ENCODE results near the gene ETS1.
A peak's percentile ranks its signal among the peaks of the same experiment; 100 is the strongest.

ETS1 gene

DNA sequence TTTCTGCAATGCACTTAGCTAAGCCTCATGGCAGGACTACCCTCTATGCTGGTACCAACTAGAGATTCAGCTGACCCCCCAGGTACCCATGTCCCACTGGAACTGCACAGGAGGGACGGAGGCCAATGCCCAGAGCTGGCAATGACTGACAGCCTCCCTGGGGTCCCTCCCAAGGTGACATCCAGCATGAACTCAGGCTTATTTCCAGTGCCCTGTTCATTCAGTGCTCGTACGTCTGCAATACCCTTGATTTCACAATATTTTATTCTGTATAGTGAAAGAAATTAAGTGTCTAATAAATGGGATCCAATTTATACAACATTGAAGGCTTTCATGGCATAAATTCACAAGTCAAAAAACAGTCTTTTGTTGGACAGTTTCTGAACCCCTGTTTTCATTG, 20.2 kb downstream of the ETS1 start:
- no peak for DNase-seq (ENCODE audit: low read depth)

- no peak for DNase-seq (ENCODE audit: low read depth)
Observed at GRCh38 chr11:128565881-128566280, 21.5 kb downstream of the ETS1 start.

DNA sequence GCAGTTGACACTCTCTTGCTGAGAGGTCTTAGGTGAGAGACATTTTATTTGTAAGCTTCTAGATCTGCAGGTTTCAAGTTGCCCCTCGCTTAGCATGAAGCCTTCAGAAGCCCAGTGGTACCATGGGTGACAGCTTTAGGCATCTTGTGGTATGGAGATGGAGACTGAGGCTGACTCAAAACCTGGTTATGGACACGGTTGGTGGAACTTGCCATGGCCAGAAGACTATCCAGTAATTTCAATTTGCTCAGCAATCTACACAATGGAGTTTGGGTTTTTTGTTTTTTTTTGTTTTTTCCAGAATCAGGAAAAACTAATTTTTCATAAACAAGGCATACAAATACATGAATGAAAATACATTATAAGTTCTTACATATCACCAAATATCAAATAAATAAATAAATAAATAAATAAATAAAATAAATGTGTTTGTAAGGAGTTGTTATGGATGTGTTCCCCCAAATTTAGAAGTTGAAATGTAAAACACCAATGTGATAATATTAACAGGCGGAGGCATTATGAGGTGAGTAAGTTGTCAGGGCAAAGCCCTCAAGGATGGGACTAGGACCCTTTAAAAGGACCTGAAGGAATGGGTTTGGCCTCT, 22.6 kb downstream of the ETS1 start:
- DNase-seq (ENCODE audit: low read depth): no peak

DNA sequence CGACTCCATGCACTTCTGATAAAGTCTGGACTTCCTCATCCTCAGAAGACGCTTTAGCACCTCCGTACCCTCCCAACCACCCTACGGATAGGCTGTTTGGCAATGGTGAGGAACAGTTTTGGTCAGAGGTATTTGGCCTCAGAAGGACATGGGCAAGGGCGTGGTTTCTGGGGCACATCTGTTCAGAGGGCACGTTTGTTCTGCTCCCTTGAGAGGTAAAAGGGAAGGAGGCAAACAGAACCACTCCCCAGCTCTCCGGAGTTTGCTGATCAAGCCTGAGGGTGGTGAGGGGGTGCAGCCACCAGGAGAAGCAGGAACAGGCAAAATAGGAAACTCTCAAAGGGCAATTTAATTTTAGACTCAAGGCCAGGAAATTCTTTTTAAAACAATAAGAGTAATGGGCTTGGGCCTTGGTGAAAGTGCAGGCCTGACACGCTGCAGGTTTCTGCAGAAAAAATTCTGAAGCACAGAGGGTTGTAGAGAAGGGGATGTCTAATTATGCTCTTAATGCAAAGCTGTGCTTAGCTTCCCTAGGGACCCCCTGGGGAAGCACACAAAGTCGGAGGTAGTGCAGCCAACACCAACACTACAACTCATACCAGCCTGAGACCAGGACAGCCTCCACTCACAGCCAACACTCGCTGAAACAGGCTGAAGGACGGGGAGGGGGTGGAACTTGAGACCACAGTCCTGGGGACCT, 23.3 kb downstream of the ETS1 start:
- no peak for DNase-seq (ENCODE audit: low read depth)

DNA sequence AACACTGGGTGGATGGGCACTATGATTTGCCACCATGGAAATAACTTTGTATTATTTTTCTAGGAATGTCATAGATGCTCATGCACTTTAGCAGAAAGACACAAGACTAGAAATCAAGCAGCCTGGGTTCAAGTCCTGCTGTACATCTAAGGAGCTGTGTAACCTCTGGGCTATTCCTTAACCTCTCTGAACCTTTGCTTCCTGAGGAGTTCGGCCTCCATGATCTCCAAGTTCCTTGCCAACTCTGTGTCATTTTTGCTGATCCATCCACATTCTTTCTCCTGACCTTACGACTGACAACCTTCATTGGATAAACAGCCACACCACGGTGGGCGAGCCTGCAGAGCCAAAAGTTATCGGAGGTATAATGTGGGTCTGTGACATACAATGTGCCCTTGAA, 24.1 kb downstream of the ETS1 start:
- no peak for DNase-seq (ENCODE audit: low read depth)

GRCh38 chr11:128559496-128560103, 27.8 kb downstream of the ETS1 start:
- no peak for DNase-seq (ENCODE audit: low read depth)

GRCh38 chr11:128555606-128556005, 31.8 kb downstream of the ETS1 start:
- no peak for DNase-seq (ENCODE audit: low read depth)

DNA sequence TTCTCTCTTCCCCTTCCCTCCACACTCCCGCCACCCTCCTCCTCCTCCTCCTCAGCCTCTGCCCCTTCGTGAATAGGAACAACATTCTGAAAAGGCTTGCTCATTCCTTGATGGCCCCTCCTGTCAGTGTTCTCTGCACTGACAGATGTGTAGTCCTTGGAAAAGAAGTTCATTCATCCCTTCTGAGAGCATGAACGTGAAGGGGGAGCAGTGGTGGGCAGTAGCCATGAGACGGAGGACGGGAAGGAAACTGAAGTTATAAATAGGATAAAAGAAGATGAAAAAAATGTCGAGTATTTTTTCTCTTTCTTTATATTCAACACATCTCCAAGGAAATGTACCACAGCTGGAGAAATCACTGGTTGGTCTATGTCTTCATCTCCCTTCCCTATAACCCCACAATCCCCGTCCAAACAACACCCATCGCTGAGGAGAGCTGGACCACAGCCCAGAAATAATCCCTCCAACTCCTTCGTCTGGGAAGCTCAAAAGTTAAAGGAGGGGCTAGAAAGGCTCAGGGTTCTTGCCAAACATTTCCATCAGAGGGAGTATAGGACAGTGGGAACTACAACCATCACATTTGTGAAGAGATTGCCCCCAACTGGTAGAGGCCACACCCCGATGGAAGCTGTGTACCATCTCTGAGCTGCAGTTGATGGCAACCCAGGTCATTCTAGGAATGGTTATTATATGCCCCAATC, 33.5 kb downstream of the ETS1 start:
- peak; percentile 10 for DNase-seq (ENCODE audit: low read depth)

GRCh38 chr11:128552783-128553661, 34.3 kb downstream of the ETS1 start:
- peak; percentile 80 for DNase-seq (ENCODE audit: low read depth)

GRCh38 chr11:128551611-128552335, 35.6 kb downstream of the ETS1 start:
- DNase-seq (ENCODE audit: low read depth): no peak

DNA sequence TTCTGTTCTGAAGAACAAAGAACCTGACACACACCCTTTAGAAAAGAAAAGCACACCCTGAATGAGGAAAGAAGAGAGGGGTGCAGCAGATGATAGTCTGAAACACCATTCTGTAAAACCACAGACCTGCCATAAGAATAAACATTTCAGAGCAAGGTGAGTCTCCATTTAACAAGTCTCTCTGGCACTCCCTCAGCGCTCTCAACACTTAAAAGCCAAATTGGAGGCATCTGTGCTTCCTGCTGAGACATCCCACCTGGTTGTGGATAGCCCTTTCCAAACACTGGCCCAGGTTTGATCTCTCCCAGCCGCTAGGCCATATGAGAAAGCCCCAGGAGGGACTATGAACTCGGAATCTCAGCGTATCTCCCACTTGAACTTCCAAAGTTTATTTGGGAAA, 36.3 kb downstream of the ETS1 start:
- DNase-seq (ENCODE audit: low read depth): no peak

GRCh38 chr11:128550261-128550821, 37.0 kb downstream of the ETS1 start:
- DNase-seq (ENCODE audit: low read depth): no peak

DNA sequence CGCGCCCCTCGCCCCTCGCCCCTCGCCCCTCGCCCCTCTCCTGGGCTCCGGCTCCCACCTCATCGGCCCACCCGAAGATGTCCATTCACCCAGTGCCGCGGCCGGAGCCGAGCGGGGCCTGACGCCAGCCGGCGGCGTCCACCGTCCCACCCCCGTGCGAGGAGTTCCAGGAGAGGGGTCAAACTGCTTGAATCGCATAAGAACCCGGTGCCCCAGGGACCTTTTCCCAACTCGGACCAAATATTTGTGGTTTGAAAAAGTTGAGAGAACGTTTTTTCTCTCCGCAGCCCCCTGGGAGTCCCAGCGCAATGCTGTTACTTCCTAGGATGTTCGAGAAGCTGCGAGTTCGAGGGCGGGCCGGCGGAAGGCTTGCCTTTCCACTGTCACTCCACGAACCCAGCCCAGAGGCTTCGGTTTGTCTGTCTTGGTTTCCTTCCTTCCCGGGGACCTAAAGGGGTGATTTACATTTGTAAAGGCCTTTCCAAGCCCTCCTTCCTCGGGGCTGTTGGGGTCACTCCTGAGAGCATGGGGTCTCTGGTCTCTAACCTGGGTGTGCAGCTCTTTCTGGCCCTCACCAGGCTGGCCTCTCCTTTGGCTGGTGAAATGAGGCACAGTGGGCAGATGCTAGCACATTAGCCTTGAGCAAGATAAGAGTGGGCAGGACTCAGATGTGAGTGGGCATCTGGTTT, 38.0 kb downstream of the ETS1 start:
- DNase-seq (ENCODE audit: low read depth): peak; percentile 46

DNA sequence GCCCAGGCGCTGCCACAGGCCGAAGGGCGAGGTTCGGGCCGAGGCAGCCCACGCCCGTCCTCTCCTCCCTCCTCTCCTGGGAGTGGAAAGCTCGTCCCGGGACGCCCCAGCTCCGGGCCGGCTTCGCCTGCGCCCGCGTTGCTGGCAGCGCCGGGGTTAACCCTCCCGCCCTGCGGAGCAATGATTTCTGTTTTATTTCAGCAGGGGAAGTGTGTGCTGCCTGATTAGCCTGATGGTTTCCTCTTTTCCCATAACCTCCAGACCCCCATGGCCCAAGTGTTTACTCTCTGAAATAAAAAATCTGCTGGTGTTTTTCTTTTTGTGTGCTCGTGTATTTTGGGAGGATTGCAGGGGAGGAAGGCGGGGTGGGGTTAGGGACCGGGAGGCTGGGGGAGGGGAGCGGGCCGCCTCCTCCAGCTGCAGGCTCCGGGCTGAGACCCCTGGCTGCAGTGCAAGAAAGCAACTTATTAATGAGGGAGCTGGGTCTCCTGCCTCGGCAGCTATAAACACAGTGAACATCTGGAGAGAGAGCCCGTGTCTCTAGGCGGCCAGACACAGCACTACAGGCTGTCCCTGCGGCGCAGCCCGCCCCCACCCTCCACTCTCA, 38.6 kb downstream of the ETS1 start:
- DNase-seq (ENCODE audit: low read depth): peak; percentile 12

- DNase-seq (ENCODE audit: low read depth): no peak
Observed at GRCh38 chr11:128547946-128548648, 39.3 kb downstream of the ETS1 start.

- no peak for DNase-seq (ENCODE audit: low read depth)
Observed at GRCh38 chr11:128546916-128547315, 40.4 kb downstream of the ETS1 start.

GRCh38 chr11:128544471-128545051, 42.8 kb downstream of the ETS1 start:
- DNase-seq (ENCODE audit: low read depth): peak; percentile 42

DNA sequence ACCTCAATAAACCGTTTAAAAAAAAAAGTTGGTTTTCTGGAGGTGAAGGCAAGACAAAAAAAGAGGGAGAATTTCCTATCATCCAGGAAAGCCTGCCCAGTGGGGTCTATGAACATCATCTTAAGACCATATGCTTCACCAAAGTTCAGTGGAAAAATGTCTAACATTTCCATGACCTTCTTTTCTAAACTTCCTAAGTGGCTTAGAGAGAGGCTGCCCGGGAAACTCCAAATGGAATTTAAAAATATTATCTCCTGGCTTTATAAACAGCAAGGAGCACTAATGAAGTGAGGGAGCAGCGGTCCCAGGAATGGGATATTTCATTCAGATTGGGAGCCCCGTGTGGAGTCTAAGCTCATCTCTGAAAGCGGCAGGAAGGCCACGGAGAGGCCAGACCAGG, 46.9 kb downstream of the ETS1 start:
- no peak for DNase-seq (ENCODE audit: low read depth)

GRCh38 chr11:128536506-128536905, 50.9 kb downstream of the ETS1 start:
- DNase-seq (ENCODE audit: low read depth): no peak
